Tibial artery (tissue), 4 donors: ENCODE data around the gene RNF111.

Experiments used
- DNase-seq, 2 donors: peaks; one replicate each; pipeline ENCODE4 v3.0.0-alpha.2; 2019
- H3K27ac ChIP-seq, 2 donors: fragments of 200-600 bp; sonication (generic) in 1 of 2; 1 replicate in 1 of 2; 2 replicates in 1 of 2; pipeline ENCODE4 v1.5.1; 2018 to 2019; ENCODE audit warnings: mild to moderate bottlenecking in 1 of 2
- H3K27me3 ChIP-seq, 2 donors: fragments of 200-600 bp; sonication (generic) in 1 of 2; one replicate each; pipeline versions ENCODE4 v1.5.1 to v1.6.0; 2016 to 2019
- H3K36me3 ChIP-seq, 3 donors: fragments of 200-600 bp; sonication (generic) in 2 of 3; one replicate each; pipeline ENCODE4 v1.5.1; 2016 to 2019; ENCODE audit warnings: mild to moderate bottlenecking in 2 of 3
- H3K4me1 ChIP-seq, 4 donors: fragments of 200-600 bp; sonication (generic) in 2 of 4; 1 replicate in 3 of 4; 2 replicates in 1 of 4; pipeline ENCODE4 v1.5.1; 2016 to 2019
- H3K4me3 ChIP-seq, 2 donors: fragments of 200-600 bp; sonication (generic) in 1 of 2; 1 replicate in 1 of 2; 2 replicates in 1 of 2; pipeline ENCODE4 v1.5.1; 2018 to 2019; ENCODE audit warnings: mild to moderate bottlenecking in 2 of 2
- H3K9me3 ChIP-seq, 3 donors: fragments of 200-600 bp; sonication (generic) in 1 of 3; one replicate each; pipeline ENCODE4 v1.5.1; 2016 to 2019
- intact Hi-C: fragments of 100-400 bp; cut with DNase I; formaldehyde crosslinking; loops from one replicate; pipeline ENCODE4 v1.15.0; 2023; ENCODE audit warnings: low total_unique reads
- TF ChIP-seq, protein P1 (sequence below), 2 experiments: fragments of 200-600 bp in 1 of 2; fragments of 450-650 bp in 1 of 2; IDR thresholded peaks; one replicate each; pipeline ENCODE4 v1.5.1; 2017 to 2019; ENCODE audit warnings: antibody characterized with exemption in 2 of 2, mild to moderate bottlenecking in 1 of 2, moderate library complexity in 1 of 2

The RNF111 gene

DNA sequence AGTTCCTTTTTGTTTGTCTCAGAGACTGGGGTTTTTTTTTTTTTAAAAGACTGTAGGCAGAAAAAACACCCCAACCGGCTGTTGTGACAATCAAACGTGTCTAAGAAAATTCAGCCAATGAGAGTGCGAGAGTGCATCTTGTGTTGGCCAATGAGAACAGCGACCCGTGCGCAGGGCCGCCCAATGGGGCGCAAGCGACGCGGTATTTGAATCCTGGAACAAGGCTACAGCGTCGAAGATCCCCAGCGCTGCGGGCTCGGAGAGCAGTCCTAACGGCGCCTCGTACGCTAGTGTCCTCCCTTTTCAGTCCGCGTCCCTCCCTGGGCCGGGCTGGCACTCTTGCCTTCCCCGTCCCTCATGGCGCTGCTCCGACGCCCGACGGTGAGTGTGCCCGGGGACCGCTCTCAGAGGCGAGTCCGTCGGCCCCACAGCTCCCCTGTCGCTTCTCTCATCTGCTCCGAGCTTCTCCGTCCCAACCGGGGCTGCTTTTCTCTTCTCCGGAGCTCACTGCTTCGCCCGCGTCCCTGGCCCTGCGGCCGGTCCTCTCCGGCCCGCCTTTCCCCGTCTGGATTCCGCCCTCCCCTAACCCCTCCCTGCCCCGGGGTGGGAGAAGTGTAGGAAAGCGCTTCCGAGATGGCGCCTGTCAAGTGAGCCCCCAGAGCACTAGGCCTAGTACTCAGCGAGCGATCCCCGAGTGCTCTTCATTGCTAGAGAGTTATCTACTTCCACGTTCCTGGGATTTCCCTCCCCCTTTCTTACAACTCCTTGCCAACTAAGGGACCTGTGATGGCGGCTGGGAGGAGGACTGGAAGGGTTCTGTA lies 117.7 kb downstream of the RNF111 start, which contains the start of gene CCNB2:
CCNB2 (plus strand) TSS at position 235 of the 821 bp plus-strand sequence; CDS start at position 358, 123 bp downstream.
- peak; percentile 83 to 88 for DNase-seq
- peak within 1 kb of the TSS in 1 of 2 donors; percentile 28 for H3K27ac ChIP-seq

DNA sequence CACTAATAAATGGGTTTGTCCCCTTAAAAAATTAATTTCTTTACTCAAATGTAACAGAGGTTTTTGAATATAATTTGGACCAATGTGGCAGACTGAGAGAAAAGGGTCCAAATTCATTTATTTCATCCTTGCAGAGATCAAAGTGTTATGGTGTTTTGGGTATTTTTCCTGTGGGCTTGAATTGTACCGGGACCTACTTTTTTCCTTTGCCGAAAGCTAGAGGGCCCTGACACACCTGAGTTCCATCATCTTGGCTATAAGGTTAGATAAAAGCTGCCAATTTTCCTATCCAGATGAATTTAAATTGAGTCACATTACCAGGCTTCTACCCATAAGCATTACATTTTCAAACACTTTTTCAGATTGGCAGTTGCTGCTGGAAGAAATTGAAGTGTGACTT lies 118.4 kb downstream of the RNF111 start:
- no peak for DNase-seq
- intact Hi-C loops, result no loop called here

More for the DNA sequence above, 117.7 kb downstream of the RNF111 start, which contains the start of gene CCNB2:
- Histone ChIP-seq H3K36me3 (peaks cover 0 to 5% (median 3%) of the 10 kb centered on the region in 3 donors), H3K4me3 (peak within 1 kb of the TSS; percentile 51 to 65), H3K27me3 (no peaks in the 10 kb centered on the region), H3K9me3 (no peaks in the 10 kb centered on the region), H3K4me1 (peaks cover 0 to 13% (median 9%) of the 10 kb centered on the region in 4 donors)
- intact Hi-C loops, result no loop called here
- TF ChIP-seq, protein P1, sequence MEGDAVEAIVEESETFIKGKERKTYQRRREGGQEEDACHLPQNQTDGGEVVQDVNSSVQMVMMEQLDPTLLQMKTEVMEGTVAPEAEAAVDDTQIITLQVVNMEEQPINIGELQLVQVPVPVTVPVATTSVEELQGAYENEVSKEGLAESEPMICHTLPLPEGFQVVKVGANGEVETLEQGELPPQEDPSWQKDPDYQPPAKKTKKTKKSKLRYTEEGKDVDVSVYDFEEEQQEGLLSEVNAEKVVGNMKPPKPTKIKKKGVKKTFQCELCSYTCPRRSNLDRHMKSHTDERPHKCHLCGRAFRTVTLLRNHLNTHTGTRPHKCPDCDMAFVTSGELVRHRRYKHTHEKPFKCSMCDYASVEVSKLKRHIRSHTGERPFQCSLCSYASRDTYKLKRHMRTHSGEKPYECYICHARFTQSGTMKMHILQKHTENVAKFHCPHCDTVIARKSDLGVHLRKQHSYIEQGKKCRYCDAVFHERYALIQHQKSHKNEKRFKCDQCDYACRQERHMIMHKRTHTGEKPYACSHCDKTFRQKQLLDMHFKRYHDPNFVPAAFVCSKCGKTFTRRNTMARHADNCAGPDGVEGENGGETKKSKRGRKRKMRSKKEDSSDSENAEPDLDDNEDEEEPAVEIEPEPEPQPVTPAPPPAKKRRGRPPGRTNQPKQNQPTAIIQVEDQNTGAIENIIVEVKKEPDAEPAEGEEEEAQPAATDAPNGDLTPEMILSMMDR (IDR thresholded peaks at IDR 0.05), result no peak

DNA sequence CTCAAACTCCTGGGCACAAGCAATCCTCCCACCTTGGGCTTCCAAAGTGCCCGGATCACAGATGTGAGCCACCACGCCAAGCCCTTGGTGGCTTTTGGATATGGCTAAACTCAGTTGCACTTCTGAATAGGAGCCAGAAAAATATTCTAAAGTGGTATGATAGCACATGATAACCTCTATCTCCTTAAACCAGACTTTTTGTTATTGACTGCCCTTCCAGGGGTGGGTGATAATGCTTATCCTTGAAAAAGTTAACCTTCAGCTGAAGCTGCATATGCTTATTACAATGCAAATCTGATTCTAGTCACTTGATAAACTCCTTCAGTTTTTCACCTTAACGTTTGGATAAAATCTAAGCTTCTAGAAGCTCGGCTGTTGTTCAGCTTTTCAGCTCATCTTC lies 123.8 kb downstream of the RNF111 start:
- Histone ChIP-seq H3K9me3 (no peaks in the 10 kb centered on the region), H3K27ac (no peak overlapping the region), H3K36me3 (no peaks in the 10 kb centered on the region), H3K4me3 (no peak overlapping the region), H3K27me3 (no peaks in the 10 kb centered on the region), H3K4me1 (no peaks in the 10 kb centered on the region)
- intact Hi-C loops, result no loop called here
- DNase-seq, result no peak
- TF ChIP-seq, protein P1 (IDR thresholded peaks at IDR 0.05), result no peak

More for the DNA sequence above, 118.4 kb downstream of the RNF111 start:
- Histone ChIP-seq H3K4me1 (peaks cover 0 to 13% (median 9%) of the 10 kb centered on the region in 4 donors), H3K27ac (no peak overlapping the region), H3K36me3 (no peaks in the 10 kb centered on the region), H3K27me3 (no peaks in the 10 kb centered on the region), H3K9me3 (no peaks in the 10 kb centered on the region), H3K4me3 (peak overlapping the region in 1 of 2 donors; percentile 65)
- TF ChIP-seq, protein P1 (IDR thresholded peaks at IDR 0.05), result no peak

DNA sequence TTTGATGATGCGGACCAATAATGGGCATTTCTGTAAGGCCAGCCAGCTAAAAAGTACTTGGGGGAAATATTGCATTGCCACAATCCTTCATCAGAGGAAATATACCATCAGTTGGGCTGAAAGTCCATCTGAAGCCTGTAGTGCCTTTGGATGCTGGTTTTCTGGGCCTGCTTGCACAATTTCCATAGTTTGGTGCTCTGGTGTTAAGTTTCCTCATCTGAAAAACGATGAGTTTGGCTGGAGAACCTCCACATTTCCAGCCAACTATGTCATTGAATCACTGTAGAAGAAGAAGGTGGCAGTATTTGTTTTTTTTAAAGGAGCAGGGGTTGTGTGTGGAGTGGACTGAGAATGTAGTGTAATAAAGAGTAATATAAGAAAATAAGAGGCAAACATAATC lies 127.6 kb downstream of the RNF111 start:
- H3K36me3 ChIP-seq, result no peaks in the 10 kb centered on the region
- no peak for DNase-seq
- TF ChIP-seq, protein P1 (IDR thresholded peaks at IDR 0.05), result no peak
- H3K4me3 ChIP-seq, result no peak overlapping the region
- H3K4me1 ChIP-seq, result no peaks in the 10 kb centered on the region
- H3K27me3 ChIP-seq, result no peaks in the 10 kb centered on the region
- H3K9me3 ChIP-seq, result no peaks in the 10 kb centered on the region
- no peak overlapping the region for H3K27ac ChIP-seq
- intact Hi-C loops, result no loop called here

DNA sequence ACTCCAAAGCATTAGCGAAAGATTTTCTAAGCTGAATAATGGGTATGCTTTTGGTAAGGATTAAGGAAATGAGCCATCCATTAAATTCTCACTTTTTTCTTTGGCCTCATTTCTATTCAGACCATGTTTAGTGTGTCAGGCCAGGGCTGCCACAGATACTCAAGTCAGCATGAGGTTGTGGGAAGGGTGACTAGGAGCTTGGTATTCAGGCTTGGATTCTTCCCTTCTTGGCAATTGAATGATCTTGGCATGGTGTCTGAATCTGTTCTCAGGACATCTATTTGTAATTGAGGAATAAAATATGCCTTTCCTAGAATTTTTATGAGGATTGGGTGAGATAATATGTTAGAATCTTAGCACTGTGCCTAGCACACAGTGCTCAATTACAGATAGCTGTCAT lies 128.7 kb downstream of the RNF111 start:
- no peak overlapping the region for H3K4me3 ChIP-seq
- no peak overlapping the region for H3K27ac ChIP-seq
- no peak for DNase-seq
- H3K36me3 ChIP-seq, result no peaks in the 10 kb centered on the region
- no peaks in the 10 kb centered on the region for H3K4me1 ChIP-seq
- H3K27me3 ChIP-seq, result no peaks in the 10 kb centered on the region
- intact Hi-C loops, result no loop called here
- TF ChIP-seq, protein P1 (IDR thresholded peaks at IDR 0.05), result no peak
- no peaks in the 10 kb centered on the region for H3K9me3 ChIP-seq
